Measurements from ENCODE around the gene SGMS1. TPM values are rescaled to one million over a fixed set of nuclear protein-coding genes. Genes with fewer than 3 reads are reported as not detected.
"Not testable (repeated sequence)": the region's sequence is repeated elsewhere in the genome, so short reads cannot be mapped to it uniquely, and the experiment has no call there.

The SGMS1 gene
- total RNA-seq, 2 experiments from 2014 or later, result 24.8 to 25.2 TPM

- peaks cover 7% of the 10 kb centered on the region for H3K4me1 ChIP-seq (ENCODE audit: insufficient read depth, low read length)
- H3K4me3 Mint-ChIP-seq, result no peak overlapping the region
- no peak for TF ChIP-seq CTCF (IDR thresholded peaks at IDR 0.05)
- DNase-seq (no peak), ATAC-seq (ENCODE audit: poor library complexity) (no peak)
- H3K27me3 ChIP-seq (ENCODE audit: control insufficient read depth in 1 of 2, insufficient read depth in 2 of 2, low read length in 2 of 2), result no peaks in the 10 kb centered on the region
- no peaks in the 10 kb centered on the region for H3K27me3 Mint-ChIP-seq
- ChIA-PET CTCF (no interaction called here), POLR2A (no interaction called here)
- intact Hi-C loops (cut with DNase I, micrococcal nuclease), result no loop called here
- peaks cover 28% of the 10 kb centered on the region for H3K36me3 Mint-ChIP-seq (ENCODE audit: low read depth)
- no peaks in the 10 kb centered on the region for H3K36me3 ChIP-seq (ENCODE audit: insufficient read depth, low read length)
- peaks cover 29% of the 10 kb centered on the region for H3K4me1 Mint-ChIP-seq (ENCODE audit: low read depth)
- no peak overlapping the region for H3K4me3 ChIP-seq (ENCODE audit: low read length)
- peaks cover 0 to 2% of the 10 kb centered on the region in 2 experiments for H3K9me3 ChIP-seq (ENCODE audit: control insufficient read depth in 1 of 2, insufficient read depth in 1 of 2, low read length in 2 of 2)
- no peaks in the 10 kb centered on the region for H3K9me3 Mint-ChIP-seq
- H3K27ac Mint-ChIP-seq, result no peak overlapping the region
- no peak overlapping the region for H3K27ac ChIP-seq (ENCODE audit: low read depth in 1 of 2, low read length in 2 of 2)
Measured at GRCh38 chr10:50497758-50498157, 126.0 kb downstream of the SGMS1 start.

GRCh38 chr10:50496228-50496627 lies 127.5 kb downstream of the SGMS1 start:
- TF ChIP-seq CTCF (IDR thresholded peaks at IDR 0.05), result no peak
- Histone ChIP-seq H3K27ac (ENCODE audit: low read depth in 1 of 2, low read length in 2 of 2) (no peak overlapping the region), H3K27me3 (ENCODE audit: control insufficient read depth in 1 of 2, insufficient read depth in 2 of 2, low read length in 2 of 2) (no peaks in the 10 kb centered on the region), H3K9me3 (ENCODE audit: control insufficient read depth in 1 of 2, insufficient read depth in 1 of 2, low read length in 2 of 2) (peaks cover 0 to 2% of the 10 kb centered on the region in 2 experiments), H3K36me3 (ENCODE audit: insufficient read depth, low read length) (no peaks in the 10 kb centered on the region), H3K4me1 (ENCODE audit: insufficient read depth, low read length) (no peaks in the 10 kb centered on the region), H3K4me3 (ENCODE audit: low read length) (no peak overlapping the region)
- Mint-ChIP-seq H3K4me1 (ENCODE audit: low read depth) (peaks cover 26% of the 10 kb centered on the region), H3K36me3 (ENCODE audit: low read depth) (peaks cover 41% of the 10 kb centered on the region), H3K27ac (no peak overlapping the region), H3K27me3 (no peaks in the 10 kb centered on the region), H3K9me3 (peaks cover 5% of the 10 kb centered on the region), H3K4me3 (no peak overlapping the region)
- DNase-seq (no peak), ATAC-seq (ENCODE audit: poor library complexity) (no peak)
- ChIA-PET CTCF (no interaction called here), POLR2A (no interaction called here)
- intact Hi-C loops (cut with DNase I, micrococcal nuclease), result no loop called here

GRCh38 chr10:50490241-50490640 lies 133.5 kb downstream of the SGMS1 start:
- H3K36me3 Mint-ChIP-seq (ENCODE audit: low read depth), result peaks cover 58% of the 10 kb centered on the region
- POLR2A ChIA-PET, result interaction anchor here (1.1 to 1.3 kb wide), 2 partner anchors 10 to 132 kb away, joined by 3 to 4 read pairs; no protein-coding TSS in a partner anchor
- CTCF ChIA-PET, result no interaction called here

GRCh38 chr10:50484550-50484949 lies 139.2 kb downstream of the SGMS1 start:
- H3K4me3 ChIP-seq (ENCODE audit: low read length); H3K4me1 ChIP-seq (ENCODE audit: insufficient read depth, low read length); H3K27ac Mint-ChIP-seq; H3K27me3 Mint-ChIP-seq; H3K4me1 Mint-ChIP-seq (ENCODE audit: low read depth); CTCF ChIA-PET; POLR2A ChIA-PET; intact Hi-C loops (cut with DNase I, micrococcal nuclease); H3K4me3 Mint-ChIP-seq; ATAC-seq (ENCODE audit: poor library complexity); H3K9me3 ChIP-seq (ENCODE audit: control insufficient read depth in 1 of 2, insufficient read depth in 1 of 2, low read length in 2 of 2); DNase-seq; H3K27ac ChIP-seq (ENCODE audit: low read depth in 1 of 2, low read length in 2 of 2); H3K27me3 ChIP-seq (ENCODE audit: control insufficient read depth in 1 of 2, insufficient read depth in 2 of 2, low read length in 2 of 2): not testable (repeated sequence)
- Mint-ChIP-seq H3K9me3 (peaks cover 20% of the 10 kb centered on the region), H3K36me3 (ENCODE audit: low read depth) (peaks cover 77% of the 10 kb centered on the region)
- peaks cover 14% of the 10 kb centered on the region for H3K36me3 ChIP-seq (ENCODE audit: insufficient read depth, low read length)

More at GRCh38 chr10:50490241-50490640, 133.5 kb downstream of the SGMS1 start:
- Histone ChIP-seq H3K4me1 (ENCODE audit: insufficient read depth, low read length) (no peaks in the 10 kb centered on the region), H3K27me3 (ENCODE audit: control insufficient read depth in 1 of 2, insufficient read depth in 2 of 2, low read length in 2 of 2) (no peaks in the 10 kb centered on the region), H3K4me3 (ENCODE audit: low read length) (no peak overlapping the region), H3K36me3 (ENCODE audit: insufficient read depth, low read length) (peaks cover 11% of the 10 kb centered on the region), H3K27ac (ENCODE audit: low read depth in 1 of 2, low read length in 2 of 2) (no peak overlapping the region), H3K9me3 (ENCODE audit: control insufficient read depth in 1 of 2, insufficient read depth in 1 of 2, low read length in 2 of 2) (peaks cover 0 to 5% of the 10 kb centered on the region in 2 experiments)
- Mint-ChIP-seq H3K4me3 (no peak overlapping the region), H3K27ac (no peak overlapping the region), H3K9me3 (peaks cover 14% of the 10 kb centered on the region), H3K27me3 (no peaks in the 10 kb centered on the region), H3K4me1 (ENCODE audit: low read depth) (peaks cover 10% of the 10 kb centered on the region)
- intact Hi-C loops (cut with DNase I, micrococcal nuclease), result no loop called here
- ATAC-seq (ENCODE audit: poor library complexity) (no peak), DNase-seq (no peak)
- no peak for TF ChIP-seq CTCF (IDR thresholded peaks at IDR 0.05)

All from CD4-positive, alpha-beta T cell (primary cell).